SK-N-DZ (cell line): Measurements from ENCODE around the gene CYTL1. TPM values are rescaled to one million over a fixed set of nuclear protein-coding genes. Genes with fewer than 3 reads are reported as not detected.
"Not testable (repeated sequence)": the region's sequence is repeated elsewhere in the genome, so short reads cannot be mapped to it uniquely, and the experiment has no call there.

Experiments used
- DNase-seq: peaks from one replicate; pipeline ENCODE4 v3.0.0-alpha.2; 2015; ENCODE audit warnings: low spot score
- polyA plus RNA-seq, 2 experiments: library from polyadenylated mRNA; depleted of rRNA; stranded (reverse); fragments of >200 nt; gene quantifications; 2 replicates each; pipeline ENCODE4 v1.2.3, GENCODE V29; 2014

The CYTL1 gene, protein sequence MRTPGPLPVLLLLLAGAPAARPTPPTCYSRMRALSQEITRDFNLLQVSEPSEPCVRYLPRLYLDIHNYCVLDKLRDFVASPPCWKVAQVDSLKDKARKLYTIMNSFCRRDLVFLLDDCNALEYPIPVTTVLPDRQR
- 0.65 and 1.2 TPM in 2 replicates for polyA plus RNA-seq (2014; cell fraction: cytosol; rRNA removed)
- 2.3 and 2.4 TPM in 2 replicates for polyA plus RNA-seq (2014; cell fraction: nucleus; rRNA removed)

DNA sequence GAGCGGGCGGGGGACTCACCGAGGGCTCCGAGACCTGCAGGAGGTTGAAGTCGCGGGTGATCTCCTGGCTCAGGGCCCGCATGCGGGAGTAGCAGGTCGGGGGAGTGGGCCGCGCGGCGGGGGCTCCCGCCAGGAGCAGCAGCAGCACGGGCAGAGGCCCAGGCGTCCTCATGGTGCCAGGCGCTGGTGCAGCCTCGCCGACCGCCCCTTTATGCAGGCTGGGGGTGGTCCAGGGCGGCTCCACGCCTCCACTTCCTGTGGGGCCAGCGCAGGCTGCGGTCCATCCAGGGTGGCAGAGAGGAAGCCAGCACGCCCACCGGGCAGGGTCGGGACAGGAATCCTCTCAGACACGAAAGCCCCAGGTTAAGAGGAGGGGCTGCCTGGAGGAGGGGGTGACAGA lies at the start of gene CYTL1:
Gene CYTL1, minus strand, starts transcription at position 185 of the 400 bp plus-strand sequence. Its CDS starts 13 bp downstream, at position 172.
- no peak for DNase-seq

DNA sequence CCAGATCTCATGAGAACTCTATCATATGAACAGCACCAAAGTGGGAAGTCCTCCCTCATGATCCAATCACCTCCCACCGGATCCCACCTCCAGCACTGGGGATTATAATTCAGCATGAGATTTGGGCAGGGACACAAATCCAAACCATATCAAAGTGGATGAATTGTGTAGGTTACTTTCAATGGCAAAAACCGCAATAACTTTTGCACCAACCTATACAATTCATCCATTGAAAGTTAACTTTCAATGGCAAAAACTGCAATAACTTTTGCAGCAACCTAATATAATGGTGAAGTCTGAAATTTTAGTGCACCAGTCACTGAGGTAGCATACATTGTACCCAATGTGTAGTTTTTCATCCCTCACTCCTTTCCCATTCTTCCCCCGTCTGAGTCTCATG lies 48.6 kb upstream of the CYTL1 start:
- DNase-seq: no peak

DNA sequence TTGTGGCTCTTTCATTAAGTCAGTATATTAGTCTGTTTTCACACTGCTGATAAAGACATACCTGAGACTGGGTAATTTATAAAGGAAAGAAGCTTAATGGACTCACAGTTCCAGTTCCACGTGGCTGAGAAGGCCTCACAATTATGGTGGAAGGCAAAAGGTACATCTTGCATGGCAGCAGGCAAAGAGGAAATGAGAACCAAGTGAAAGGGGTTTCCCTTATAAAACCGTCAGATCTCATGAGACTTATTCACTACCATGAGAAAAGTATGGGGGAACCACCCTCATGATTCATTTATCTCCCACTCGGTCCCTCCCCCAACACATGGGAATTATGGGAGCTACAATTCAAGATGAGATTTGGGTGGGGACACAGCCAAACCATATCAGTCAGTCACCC lies 47.7 kb upstream of the CYTL1 start:
- DNase-seq: not testable (repeated sequence)

DNA sequence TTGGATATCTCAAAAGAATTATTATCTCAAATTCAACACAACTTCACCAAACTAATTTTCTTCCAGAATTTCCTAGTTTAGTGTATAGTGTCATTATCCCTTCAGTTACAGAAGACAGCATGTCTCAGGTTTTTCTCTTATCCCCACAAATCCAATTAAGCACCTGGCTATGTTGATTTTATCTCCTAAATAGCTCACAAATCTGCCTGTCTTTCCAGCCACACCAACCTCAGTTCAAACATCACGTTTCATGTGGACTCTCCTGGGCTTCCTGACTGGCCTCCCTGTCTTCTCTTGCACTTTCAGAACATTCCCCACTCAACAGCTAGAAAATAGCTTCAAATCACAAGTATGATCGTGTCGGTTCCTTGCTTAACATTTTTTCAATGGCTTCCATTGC lies 46.8 kb upstream of the CYTL1 start:
- peak; percentile 90 for DNase-seq

DNA sequence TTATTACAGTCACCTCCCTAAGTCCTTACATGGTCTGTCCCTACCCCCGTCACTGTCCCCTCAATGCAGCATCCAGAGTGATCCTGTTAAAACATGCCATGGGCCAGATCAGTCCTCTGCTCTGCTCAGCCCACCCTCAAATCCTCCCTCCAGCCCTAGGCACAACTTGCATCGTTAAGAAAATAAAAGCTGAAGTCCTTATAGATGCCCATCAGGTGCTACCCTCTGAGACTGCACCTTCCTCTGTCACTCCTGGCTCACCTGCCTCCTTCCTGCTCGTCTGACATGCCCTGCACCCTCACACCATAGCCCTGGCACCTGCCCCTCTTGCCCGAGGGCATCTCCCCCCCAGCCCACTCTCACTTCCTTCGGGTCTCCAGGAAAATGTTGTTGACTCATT lies 36.2 kb upstream of the CYTL1 start:
- DNase-seq: no peak

DNA sequence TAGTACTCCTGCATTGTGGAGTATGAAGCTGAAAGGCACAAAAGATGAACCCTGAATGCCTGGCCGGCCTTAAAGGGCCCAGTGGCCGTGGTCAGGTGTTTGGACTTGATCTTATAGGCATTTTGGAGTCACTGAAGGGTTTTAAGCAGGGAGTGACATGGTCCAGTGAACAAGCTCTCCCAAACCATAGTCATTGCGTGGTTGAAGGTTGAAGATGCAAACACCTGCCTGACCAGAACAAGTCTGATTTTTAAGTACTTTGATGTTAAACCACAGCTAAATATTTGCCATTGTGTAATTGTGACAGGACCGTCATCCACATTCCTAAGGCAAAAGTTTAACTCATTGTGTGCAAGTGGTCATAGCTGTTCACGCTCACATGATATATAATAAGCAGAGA lies 35.3 kb upstream of the CYTL1 start:
- DNase-seq: no peak

DNA sequence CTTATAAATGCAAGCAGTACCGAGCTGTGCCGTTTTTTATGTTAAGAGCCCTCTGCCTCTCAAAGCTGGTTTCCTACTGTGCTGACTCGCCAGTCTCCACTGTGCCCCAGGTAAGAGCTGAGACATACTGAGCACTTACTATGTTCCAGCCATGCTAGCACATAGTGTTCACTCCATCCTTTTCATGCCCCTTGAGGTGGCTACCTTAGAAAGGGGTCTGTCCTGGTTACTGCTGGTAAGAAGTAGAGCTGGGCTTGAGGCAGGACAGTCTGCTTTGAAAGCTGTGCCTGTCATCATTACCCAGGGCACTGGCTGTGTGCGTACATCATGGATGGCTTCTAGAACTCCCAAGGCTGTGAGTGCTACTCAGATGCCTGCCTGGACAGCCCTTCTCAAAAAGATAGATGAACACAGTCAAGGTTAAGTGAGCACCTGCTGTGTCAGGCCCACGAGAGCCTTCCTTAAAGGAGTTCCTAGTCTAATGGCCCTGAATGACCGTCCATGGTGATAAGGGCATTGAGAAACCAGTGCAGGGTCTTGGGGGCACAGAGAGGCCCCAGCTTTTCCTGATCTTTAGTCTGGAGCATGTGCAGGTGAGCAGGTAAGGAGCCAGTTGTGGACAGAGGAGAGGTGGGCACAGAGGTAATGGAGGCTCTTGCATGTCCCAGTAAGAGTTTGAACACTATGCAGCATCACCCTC lies 33.6 kb upstream of the CYTL1 start:
- DNase-seq: no peak

DNA sequence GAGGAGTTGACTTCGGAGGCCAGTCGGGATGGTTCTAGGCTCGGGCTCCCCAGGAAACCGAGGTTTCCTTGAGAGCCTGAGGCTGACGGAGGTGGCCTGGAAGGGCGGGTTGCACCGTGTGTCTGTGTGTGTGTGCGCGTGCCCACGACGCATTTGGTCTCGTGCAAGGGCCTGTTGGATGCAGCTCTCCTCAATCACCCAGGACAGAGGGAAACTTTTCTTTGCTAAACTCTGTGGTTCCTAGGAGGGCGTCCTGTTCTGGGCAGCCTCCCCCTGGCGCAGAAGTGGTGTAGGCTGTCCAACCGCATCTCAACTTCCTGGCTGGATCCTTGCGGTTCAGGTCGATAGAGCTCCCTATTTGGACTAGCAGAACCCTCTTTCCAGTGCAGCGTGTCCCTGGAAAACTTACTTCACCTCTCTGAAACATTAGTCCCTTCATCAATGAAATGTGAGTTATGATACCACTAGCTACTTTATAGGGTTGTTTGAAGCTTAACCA lies 33.0 kb upstream of the CYTL1 start:
- no peak for DNase-seq

DNA sequence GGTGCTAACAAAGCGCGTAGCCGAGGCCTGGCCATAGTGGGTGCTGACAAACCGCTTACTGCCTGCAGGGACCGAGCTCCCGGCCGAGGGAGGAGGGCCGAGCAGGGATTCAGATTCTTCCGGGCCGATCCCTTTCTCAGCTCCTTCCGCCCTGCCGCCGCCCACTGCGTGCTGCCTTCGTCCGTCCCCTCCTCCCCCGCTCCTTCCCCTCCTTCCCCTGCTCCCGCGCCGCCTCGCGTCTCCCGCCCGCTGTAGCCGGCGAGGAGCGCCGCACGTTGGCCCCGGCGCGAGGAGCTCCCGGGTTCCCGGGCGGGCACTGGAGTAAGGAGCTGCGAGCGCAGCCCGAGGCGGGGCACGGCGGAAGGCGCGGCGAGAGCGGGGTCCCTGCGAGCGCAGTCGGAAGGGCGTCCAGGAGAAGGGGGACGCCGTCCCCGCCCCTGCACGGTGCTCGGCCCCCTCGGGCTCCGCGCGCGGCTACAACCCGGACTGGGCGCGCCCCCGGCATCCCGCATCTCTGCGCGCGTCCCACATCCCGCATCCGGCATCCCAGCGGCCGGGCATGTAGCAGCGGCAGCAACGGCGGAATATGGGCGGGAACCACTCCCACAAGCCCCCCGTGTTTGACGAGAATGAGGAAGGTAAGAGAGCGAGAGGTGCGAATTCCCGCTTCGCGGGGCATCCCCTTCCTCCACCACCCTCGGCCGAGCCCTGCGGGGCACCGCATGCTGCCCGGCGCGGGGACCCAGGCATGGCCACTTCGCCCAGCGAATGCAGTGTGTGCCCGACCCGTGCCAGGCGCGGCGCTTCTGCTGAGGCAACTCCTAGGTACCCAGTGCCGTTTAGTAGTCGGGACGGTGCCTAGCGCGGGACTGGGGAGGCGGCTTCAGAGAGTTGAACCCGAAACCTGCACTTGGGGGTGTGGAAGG lies 32.3 kb upstream of the CYTL1 start, which contains the start of gene STK32B:
Gene STK32B, plus strand, starts transcription at position 203 of the 926 bp plus-strand sequence.
- peak; percentile 64 for DNase-seq

DNA sequence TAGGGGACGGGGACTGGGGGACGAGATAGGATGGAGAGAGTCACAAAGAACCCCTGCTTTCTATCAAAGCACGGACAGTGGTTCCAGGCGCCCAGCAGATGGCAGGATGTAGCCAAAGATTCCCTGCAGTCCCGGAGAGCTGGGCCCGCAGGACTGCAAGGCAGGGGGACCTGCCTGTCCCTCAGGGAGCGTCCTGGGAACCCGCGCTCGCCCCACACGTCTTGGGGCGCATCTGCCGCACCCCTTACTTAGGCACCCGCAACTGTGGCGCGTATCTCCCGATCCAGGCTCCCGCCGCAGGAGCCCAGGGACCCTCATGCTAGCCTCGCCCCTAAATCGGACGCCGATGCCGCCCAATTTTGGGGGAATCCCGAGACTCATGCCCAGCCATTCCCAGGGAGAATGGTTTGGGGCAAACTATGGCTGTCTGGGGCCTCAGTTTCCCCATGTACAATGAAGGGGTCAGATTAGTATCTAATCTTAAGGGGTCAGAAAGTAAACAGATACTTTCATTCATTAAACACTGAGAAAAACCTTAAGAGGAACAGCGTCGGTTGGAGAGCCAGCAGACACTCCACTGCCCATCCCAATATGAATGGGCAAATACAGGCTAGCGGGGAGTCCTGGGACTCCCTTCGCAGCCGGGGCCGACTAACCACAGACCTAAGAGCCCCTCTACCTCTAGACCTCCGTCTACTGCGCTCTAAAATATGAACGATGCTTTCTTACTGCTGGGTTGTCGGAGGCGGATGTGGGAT lies 31.4 kb upstream of the CYTL1 start:
- peak; percentile 79 for DNase-seq

DNA sequence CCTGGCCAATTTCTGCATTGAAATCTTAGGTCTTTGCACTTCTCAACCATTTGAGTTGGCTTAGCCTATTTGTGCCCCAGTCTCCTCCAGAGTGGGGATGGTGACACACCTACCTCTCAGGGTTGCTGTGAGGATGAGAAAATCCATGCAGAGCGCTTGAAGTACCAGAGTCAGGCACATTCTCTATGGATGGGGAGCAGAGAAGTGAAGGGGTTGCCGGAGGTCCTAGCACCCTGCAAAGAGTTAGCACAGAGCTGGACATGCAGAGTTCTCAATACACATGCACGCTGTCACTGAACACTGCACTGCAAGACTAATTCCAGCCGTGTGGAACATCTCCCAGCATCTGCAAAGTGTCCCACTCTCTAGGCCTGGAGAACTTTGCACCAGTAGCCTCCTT lies 29.5 kb upstream of the CYTL1 start:
- no peak for DNase-seq

GRCh38 chr4:5045097-5045496 lies 25.8 kb upstream of the CYTL1 start:
- DNase-seq: no peak

GRCh38 chr4:5044341-5044740 lies 25.1 kb upstream of the CYTL1 start:
- no peak for DNase-seq

GRCh38 chr4:5043579-5043978 lies 24.3 kb upstream of the CYTL1 start:
- DNase-seq: no peak

- no peak for DNase-seq
These were observed 22.4 kb upstream of the CYTL1 start for GRCh38 chr4:5041699-5042098.

DNA sequence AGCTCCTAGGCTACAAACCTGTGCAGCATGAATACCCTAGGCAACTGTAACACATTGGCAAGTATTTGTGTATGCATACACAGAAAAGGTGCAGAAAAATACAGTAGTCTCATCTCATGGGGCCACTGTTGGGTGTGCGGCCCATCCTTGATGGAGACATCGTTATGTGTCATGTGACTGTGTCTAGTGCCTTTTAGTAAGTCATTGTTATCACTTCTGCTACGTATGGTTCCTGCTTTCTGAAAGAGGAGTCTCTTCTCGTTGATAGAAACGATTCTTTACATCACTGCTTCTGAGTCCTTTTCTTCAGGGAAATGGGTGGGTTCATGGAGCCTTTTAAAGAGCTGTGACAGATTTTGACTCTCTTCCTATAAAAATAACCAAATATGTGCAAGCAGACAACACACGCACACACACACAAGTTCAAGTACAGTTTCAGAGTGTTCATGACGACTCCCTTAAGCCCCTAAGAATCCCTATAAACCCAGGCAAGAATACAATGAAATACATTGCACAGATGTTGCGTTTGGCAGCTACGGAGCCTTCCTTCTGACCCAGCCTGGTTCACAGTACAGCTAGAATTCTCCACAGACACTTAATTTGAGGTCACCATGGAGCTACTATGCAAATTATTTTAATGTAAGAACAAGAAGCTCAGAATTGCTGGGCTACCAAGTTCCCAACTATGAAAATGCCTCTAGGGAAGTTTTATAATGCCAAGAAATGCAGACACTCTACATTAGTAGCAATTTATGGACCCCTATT lies 21.8 kb upstream of the CYTL1 start:
- no peak for DNase-seq

DNA sequence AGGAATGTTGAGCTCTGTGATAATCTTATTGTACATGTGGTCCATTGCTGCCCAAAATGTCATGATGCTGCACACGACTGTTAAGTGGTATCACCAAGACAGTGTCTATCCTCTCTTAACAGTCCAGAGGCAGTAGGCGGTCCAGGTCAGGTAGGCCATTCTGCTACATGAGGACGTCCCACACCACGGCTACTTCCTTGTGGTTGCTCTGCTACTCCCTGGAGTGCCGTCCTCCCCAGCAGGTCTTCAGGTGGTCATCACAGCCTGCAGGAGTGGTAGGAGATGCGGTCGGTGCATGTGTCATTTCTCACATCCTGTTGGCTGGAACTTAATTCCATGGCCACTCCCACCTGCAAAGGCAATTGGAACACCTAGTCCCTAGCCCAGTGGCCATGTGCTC lies 20.5 kb upstream of the CYTL1 start:
- DNase-seq: no peak

- DNase-seq: no peak
These were observed 18.6 kb upstream of the CYTL1 start for GRCh38 chr4:5037553-5038551.

DNA sequence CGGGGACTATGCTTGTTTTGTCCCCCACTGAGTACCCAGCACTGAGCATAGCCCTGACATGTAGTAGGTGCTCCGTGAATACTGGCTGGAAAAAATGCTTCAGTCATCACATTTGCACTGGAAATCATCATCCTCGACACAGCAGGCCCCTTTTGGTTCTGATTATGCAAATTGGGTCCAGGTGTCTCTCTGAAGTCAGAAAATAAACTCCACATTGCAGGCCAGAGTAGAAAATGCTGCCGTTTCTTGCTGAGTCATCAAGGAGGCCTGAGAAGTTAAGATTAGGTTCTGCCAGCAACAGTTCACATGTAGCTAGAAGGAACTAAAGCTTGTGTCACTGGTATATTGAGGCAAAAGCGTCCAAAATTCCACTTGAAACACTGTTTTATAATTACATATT lies 17.0 kb upstream of the CYTL1 start:
- DNase-seq: no peak
